GM10847 (cell line): Measurements from ENCODE around the gene PCDH17.

Experiments used
- POLR2A ChIP-seq: IDR thresholded peaks from 2 replicates; pipeline ENCODE4 v1.6.1; 2011; ENCODE audit not compliant: insufficient read length; ENCODE audit errors: extremely low read depth

PCDH17 gene, protein sequence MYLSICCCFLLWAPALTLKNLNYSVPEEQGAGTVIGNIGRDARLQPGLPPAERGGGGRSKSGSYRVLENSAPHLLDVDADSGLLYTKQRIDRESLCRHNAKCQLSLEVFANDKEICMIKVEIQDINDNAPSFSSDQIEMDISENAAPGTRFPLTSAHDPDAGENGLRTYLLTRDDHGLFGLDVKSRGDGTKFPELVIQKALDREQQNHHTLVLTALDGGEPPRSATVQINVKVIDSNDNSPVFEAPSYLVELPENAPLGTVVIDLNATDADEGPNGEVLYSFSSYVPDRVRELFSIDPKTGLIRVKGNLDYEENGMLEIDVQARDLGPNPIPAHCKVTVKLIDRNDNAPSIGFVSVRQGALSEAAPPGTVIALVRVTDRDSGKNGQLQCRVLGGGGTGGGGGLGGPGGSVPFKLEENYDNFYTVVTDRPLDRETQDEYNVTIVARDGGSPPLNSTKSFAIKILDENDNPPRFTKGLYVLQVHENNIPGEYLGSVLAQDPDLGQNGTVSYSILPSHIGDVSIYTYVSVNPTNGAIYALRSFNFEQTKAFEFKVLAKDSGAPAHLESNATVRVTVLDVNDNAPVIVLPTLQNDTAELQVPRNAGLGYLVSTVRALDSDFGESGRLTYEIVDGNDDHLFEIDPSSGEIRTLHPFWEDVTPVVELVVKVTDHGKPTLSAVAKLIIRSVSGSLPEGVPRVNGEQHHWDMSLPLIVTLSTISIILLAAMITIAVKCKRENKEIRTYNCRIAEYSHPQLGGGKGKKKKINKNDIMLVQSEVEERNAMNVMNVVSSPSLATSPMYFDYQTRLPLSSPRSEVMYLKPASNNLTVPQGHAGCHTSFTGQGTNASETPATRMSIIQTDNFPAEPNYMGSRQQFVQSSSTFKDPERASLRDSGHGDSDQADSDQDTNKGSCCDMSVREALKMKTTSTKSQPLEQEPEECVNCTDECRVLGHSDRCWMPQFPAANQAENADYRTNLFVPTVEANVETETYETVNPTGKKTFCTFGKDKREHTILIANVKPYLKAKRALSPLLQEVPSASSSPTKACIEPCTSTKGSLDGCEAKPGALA (N-terminal part only)

DNA sequence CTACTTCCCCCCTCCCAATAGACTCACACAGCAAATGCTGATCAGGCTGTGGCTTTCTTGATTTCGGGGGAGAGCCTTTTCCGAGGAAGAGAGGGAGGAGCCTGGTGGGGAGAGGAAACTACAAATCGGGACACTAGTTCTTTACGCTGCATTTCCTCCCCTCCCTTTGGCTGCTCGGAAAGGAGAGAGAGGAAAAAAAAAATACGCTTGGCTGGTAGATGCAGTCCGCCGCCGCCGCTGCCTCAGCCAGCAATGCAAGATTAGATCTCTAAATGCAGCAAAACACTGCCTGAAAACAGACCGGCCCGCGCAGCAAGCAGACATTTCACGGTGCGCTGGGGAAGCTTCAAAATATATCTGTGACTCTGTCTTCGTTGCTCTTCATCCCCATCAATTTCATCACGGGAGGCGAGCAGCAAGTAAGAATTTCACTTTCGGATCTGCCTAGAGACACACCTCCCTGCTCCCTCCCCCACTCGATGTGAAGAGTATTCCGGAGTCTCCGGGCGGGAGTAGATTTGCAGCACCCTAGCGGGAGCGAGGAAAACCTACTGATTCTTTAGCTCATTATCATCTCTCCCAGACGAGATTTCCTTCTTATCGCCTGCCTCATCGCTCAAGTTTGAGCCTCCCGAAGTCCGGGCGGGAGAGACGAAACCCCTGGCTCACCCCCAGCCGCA is at the start of gene PCDH17:
TSS of gene PCDH17 (plus strand) at position 149 of the 680 bp plus-strand sequence. CDS start 803 bp downstream, outside the sequence.
- TF ChIP-seq POLR2A = no peak

- TF ChIP-seq POLR2A = no peak
Measured at GRCh38 chr13:57582032-57582431, 49.5 kb upstream of the PCDH17 start.

DNA sequence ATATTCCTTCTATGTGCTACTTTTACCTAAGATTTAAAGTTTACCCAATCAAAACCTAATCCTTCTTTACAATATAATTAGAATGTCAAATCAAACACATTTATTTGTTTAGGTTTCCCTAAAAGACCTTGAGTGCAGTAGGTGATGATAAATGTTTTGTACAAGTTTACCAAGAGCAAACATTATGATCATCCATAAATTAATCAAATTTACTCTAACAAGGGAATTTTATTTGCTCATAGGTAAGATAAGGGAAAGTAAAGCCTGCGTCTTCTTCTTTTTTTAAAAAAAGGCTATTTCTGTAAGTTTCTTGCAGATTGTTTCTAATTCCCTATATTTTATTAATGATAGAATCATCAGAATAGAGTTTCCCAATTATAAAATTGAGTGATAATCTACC is 48.0 kb upstream of the PCDH17 start:
- no peak for TF ChIP-seq POLR2A

GRCh38 chr13:57588639-57589038 is 42.9 kb upstream of the PCDH17 start:
- TF ChIP-seq POLR2A = no peak

- no peak for TF ChIP-seq POLR2A
Measured at GRCh38 chr13:57595775-57596174, 35.8 kb upstream of the PCDH17 start.

DNA sequence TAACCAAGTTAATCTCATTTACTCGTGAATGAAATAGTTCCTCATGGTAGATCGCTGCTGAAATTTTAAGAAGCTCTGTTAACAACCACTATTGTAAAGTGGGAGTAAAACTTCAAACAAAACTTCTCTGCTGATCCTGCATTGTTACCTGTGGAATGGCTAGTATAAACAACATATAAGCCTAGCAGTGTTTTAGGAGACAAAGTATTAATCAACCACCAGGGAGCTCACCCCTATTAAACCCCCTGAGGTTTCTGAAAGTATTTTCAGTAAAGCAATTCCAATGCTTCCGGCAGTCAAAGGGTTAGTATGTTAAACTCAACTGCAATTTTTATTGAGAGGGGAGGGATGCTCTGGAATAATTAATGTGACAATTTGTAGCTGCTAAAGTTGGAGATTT is 30.0 kb upstream of the PCDH17 start:
- TF ChIP-seq POLR2A = no peak

DNA sequence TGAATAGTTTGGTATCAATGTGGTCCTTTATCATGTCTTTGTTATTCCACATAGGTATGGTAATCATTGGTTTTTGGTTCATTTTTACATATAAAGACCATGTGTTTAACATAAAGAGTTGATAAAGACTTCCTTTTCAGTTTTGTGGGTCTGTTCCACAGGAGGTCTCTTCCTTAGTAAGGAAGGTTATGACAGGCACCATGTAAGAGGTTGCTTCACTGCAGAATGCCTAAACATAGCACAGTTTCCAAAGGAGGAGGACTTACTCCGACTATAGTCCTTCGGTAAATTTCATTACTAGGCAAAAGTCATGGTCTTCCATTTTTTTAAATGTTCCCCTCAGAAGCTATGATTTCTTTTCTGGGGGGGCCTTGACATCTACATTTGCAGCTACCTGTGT is 27.1 kb upstream of the PCDH17 start:
- TF ChIP-seq POLR2A = no peak

DNA sequence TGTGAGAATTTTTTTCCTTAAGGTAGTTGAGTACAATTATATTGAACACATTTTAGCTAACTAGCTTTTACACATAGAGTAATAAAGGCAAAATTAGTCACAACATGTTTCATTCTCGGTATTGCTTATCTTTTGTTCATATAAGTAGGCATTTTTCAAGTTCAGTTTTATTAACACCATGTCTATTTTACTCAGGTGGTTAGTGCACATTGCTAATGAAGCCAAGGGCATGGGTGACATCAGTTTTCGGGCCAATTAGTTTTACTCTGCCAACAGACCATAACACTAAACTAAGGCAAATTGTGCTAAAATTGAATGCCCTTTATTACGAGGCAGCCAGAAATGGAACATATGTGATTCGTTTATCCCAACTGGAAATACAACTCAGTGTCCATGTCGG is 19.6 kb upstream of the PCDH17 start:
- TF ChIP-seq POLR2A = no peak

GRCh38 chr13:57612568-57612967 is 19.0 kb upstream of the PCDH17 start:
- TF ChIP-seq POLR2A = no peak

GRCh38 chr13:57624565-57625435 is 6.7 kb upstream of the PCDH17 start:
- no peak for TF ChIP-seq POLR2A

DNA sequence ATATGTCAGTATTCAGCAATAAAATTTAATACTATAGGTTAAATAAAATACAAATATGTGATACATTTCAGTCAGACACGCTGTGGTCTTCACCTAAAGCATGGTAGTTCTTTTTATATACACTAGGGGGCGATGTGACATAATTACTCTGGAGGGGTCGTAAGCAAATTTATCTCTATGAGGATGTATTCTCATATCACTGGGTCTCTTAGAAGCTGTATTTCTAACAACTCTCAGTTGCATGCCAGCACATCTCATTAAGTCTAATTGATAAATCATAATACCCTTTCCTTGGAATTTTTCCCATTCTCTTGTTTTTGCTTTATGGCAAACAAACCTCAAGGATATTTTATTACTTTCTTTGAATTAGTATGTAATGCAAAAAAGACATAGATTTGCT is 3.9 kb upstream of the PCDH17 start:
- no peak for TF ChIP-seq POLR2A

DNA sequence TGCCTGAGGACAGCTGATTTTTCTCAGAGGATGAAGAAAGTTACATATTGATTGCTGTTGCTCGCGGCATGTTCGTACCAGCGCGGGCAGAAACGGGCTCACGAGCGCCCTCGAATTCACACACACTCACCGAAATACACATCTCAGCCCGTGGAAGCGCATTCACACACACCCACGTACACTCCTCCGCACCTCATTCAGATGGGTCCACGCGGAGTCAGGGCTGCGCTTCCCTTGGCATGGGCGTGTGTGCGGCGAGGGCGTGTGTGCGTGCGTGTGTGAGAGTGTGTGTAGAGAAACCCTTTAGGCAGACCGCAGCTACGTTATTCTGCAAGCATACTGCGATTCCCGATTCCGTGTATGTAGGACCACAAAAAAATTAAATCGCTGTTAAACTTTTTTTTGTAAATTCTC is 2.1 kb upstream of the PCDH17 start:
- TF ChIP-seq POLR2A = no peak

DNA sequence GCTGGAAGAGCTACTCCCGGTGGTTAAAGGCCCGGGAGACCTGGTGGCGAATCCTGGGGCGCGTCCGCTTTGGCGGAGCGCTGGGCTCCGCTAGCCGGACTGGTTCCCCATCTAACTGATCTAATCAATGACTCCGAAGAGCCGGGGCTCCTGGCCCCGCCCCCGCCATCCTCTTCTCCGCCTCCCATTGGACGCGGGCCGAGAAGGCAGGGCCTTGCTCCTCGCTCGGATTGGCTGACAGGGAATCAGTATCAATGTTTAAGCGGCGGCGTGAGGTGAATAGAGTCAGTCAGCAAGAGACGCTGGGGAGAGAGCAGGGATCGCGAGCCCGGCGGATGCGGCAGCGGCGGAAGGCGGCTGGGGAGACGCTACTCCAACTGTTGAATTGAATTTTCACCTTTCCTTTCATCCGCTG is 1.7 kb upstream of the PCDH17 start:
- TF ChIP-seq POLR2A = no peak
